ENCODE results near the gene COA3. TPM values are rescaled to one million over a fixed set of nuclear protein-coding genes. Genes with fewer than 3 reads are reported as not detected.

The COA3 gene
- total and polyA plus RNA-seq, 12 donors = 56.1 to 142 (median 75.4) TPM

DNA sequence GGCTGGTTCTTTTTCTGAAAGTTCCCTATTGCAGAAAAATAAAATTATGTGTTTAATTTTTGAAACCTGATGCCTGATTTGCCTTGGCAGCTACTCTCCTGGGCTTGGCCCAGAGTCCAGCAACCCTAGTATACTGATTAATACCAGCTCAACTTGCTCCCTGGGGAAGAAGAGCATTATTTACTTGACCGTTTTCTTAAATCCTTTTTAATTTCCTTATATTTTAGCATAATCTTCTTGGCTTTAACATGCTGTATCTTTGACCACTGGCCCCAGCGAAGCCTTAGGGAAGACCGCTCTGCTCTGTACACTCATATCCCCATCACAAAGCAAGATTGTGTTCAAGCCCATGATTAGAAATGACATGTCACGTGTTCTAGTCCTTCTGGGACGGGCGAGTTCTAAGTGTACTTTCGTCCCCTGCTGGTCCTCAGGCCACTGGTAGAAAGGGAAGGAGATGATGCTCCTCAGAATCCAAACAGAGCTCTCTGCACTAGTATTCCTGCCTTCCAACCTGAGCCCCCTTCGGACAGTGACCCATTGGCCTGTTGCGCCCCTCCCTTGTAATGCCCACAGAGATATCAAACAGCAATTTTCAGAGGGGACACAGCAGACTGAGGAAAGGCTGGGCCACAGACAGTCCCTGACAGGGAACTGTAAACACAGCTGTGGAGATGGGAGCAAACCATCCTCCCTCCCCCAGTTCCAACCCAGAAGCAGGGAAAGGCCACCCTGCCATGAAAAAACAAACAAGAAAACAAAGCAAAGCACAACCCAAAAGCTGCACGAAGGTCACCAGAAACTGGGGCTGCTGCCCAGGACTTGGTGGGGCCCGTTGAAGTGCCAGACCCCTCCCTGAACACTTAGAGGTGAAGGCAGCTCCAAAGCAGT, 49.4 kb downstream of the COA3 start:
- TF ChIP-seq, protein P1, sequence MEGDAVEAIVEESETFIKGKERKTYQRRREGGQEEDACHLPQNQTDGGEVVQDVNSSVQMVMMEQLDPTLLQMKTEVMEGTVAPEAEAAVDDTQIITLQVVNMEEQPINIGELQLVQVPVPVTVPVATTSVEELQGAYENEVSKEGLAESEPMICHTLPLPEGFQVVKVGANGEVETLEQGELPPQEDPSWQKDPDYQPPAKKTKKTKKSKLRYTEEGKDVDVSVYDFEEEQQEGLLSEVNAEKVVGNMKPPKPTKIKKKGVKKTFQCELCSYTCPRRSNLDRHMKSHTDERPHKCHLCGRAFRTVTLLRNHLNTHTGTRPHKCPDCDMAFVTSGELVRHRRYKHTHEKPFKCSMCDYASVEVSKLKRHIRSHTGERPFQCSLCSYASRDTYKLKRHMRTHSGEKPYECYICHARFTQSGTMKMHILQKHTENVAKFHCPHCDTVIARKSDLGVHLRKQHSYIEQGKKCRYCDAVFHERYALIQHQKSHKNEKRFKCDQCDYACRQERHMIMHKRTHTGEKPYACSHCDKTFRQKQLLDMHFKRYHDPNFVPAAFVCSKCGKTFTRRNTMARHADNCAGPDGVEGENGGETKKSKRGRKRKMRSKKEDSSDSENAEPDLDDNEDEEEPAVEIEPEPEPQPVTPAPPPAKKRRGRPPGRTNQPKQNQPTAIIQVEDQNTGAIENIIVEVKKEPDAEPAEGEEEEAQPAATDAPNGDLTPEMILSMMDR (IDR thresholded peaks at IDR 0.05) = no peak
- intact Hi-C loops (cut with DNase I) = no loop called here
- Histone ChIP-seq H3K9me3 (no peaks in the 10 kb centered on the region), H3K36me3 (no peaks in the 10 kb centered on the region), H3K27me3 (peaks cover 0 to 6% (median 0%) of the 10 kb centered on the region in 7 donors), H3K4me3 (no peak overlapping the region), H3K27ac (peak overlapping the region; percentile 9 to 80 (median 57)), H3K4me1 (peaks cover 13 to 54% (median 41%) of the 10 kb centered on the region in 9 donors)
- ATAC-seq (peak in 1 of 8 donors; percentile 27), DNase-seq (no peak)
- 54 to 57% methylated on average over 11 of the region's 11 CpGs for WGBS, 2 donors

DNA sequence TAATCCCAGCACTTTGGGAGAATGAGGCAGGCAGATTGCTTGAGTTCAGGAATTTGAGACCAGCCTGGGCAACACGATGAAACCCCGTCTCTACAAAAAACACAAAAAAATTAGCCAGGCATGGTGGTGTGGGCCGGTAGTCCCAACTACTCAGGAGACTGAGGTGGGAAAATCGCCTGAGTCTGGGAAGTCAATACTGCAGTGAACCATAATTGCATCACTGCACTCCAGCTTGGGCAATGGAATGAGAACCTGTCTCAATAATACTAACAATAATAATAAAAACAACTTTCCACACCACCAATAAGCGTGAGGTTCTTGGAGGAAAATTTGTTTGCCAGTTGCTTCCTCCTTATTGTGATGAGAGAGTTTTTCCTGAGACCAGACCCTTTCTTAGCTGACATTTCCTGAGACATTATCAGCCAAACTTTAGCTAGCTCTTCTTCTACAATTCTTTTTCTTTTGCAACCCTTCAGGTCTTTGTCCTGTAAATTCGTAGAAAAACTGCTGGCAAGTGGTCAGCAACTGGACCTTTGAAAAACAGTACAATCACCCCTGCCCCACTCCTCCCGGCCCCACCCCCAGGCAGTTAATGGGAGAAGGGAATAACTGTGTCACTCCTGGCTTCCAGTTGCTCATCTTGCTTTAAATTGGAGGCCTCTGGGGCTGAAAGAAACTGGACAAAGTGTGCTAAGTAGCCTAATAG, 50.1 kb downstream of the COA3 start:
- H3K4me1 ChIP-seq = peaks cover 13 to 62% (median 49%) of the 10 kb centered on the region in 9 donors
- DNase-seq (peak in 1 of 2 donors; percentile 43), ATAC-seq (peak in 1 of 8 donors; percentile 29)
- no peaks in the 10 kb centered on the region for H3K36me3 ChIP-seq
- TF ChIP-seq, protein P1 (IDR thresholded peaks at IDR 0.05) = no peak
- H3K9me3 ChIP-seq = no peaks in the 10 kb centered on the region
- peaks cover 0 to 6% (median 0%) of the 10 kb centered on the region in 7 donors for H3K27me3 ChIP-seq
- H3K27ac ChIP-seq = peak overlapping the region; percentile 9 to 80 (median 57)
- WGBS, 2 donors = 52 to 62% methylated on average over 7 of the region's 7 CpGs
- intact Hi-C loops (cut with DNase I) = no loop called here
- H3K4me3 ChIP-seq = no peak overlapping the region

Small RNA genes lying within 50 kb of the gene (microRNA-seq; reads per million reads assigned to microRNA genes)
- gene MIR6781 = 0 to 0.51 reads per million in 2 donors

Other genes starting within 250 kb of the COA3 start
- 1 to 10 TPM in 2 of 10 donors, under 1 TPM in 8; 0.50 to 2.3 (median 0.78) TPM for gene HSD17B1, start 245.8 kb downstream of the COA3 start, total RNA-seq
- gene HSD17B1, start 245.8 kb downstream of the COA3 start, polyA plus RNA-seq = 1 to 10 TPM; 2.2 to 2.6 TPM
- gene COASY, start 236.6 kb downstream of the COA3 start, total RNA-seq = 10 to 100 TPM; 29.7 to 56.9 (median 32.9) TPM
- gene COASY, start 236.6 kb downstream of the COA3 start, polyA plus RNA-seq = 10 to 100 TPM; 46.8 to 50.8 TPM
- gene MLX, start 231.6 kb downstream of the COA3 start, total RNA-seq = 10 to 100 TPM; 45.7 to 87.2 (median 56.4) TPM
- 10 to 100 TPM; 55.8 to 61.2 TPM for gene MLX, start 231.6 kb downstream of the COA3 start, polyA plus RNA-seq
- 1 to 10 TPM; 1.1 to 3.1 (median 1.6) TPM for gene PSMC3IP, start 221.0 kb downstream of the COA3 start, total RNA-seq
- 1 to 10 TPM; 2.9 TPM for gene PSMC3IP, start 221.0 kb downstream of the COA3 start, polyA plus RNA-seq
- gene RETREG3, start 189.3 kb downstream of the COA3 start, total RNA-seq = 10 to 100 TPM; 18.5 to 29.9 (median 25.2) TPM
- 10 to 100 TPM in 1 of 2 donors, 1 to 10 TPM in 1; 9.8 to 16.1 TPM for gene RETREG3, start 189.3 kb downstream of the COA3 start, polyA plus RNA-seq
- gene TUBG1, start 189.0 kb downstream of the COA3 start, total RNA-seq = 10 to 100 TPM; 28.2 to 59.8 (median 43.7) TPM
- gene TUBG1, start 189.0 kb downstream of the COA3 start, polyA plus RNA-seq = 100 to 1,000 TPM in 1 of 2 donors, 10 to 100 TPM in 1; 33.9 to 107 TPM
- 10 to 100 TPM; 10.6 to 20.4 (median 14.7) TPM for gene TUBG2, start 139.4 kb downstream of the COA3 start, total RNA-seq
- 10 to 100 TPM in 1 of 2 donors, 1 to 10 TPM in 1; 9.8 to 21.3 TPM for gene TUBG2, start 139.4 kb downstream of the COA3 start, polyA plus RNA-seq
- gene PLEKHH3, start 121.7 kb downstream of the COA3 start, total RNA-seq = 10 to 100 TPM; 12.8 to 34.8 (median 22.0) TPM
- gene PLEKHH3, start 121.7 kb downstream of the COA3 start, polyA plus RNA-seq = 10 to 100 TPM; 23.6 to 42.1 TPM
- gene CCR10, start 116.9 kb downstream of the COA3 start, total RNA-seq = 1 to 10 TPM; 1.0 to 4.8 (median 1.7) TPM
- 1 to 10 TPM; 1.5 to 3.8 TPM for gene CCR10, start 116.9 kb downstream of the COA3 start, polyA plus RNA-seq
- gene CNTNAP1, start 116.2 kb downstream of the COA3 start, total RNA-seq = 10 to 100 TPM in 2 of 10 donors, 1 to 10 TPM in 8; 2.2 to 28.3 (median 3.5) TPM
- 1 to 10 TPM; 2.3 to 9.6 TPM for gene CNTNAP1, start 116.2 kb downstream of the COA3 start, polyA plus RNA-seq
- 10 to 100 TPM; 31.7 to 50.5 (median 46.3) TPM for gene EZH1, start 53.7 kb downstream of the COA3 start, total RNA-seq
- gene EZH1, start 53.7 kb downstream of the COA3 start, polyA plus RNA-seq = 10 to 100 TPM; 16.0 to 33.8 TPM
- gene RAMP2, start 37.5 kb downstream of the COA3 start, total RNA-seq = 10 to 100 TPM; 32.1 to 54.8 (median 38.2) TPM
- 100 to 1,000 TPM in 1 of 2 donors, 10 to 100 TPM in 1; 46.4 to 105 TPM for gene RAMP2, start 37.5 kb downstream of the COA3 start, polyA plus RNA-seq
- gene VPS25, start 25.3 kb downstream of the COA3 start, total RNA-seq = 10 to 100 TPM; 33.3 to 47.4 (median 37.3) TPM
- 10 to 100 TPM; 28.0 to 80.9 TPM for gene VPS25, start 25.3 kb downstream of the COA3 start, polyA plus RNA-seq
- gene WNK4, start 18.1 kb downstream of the COA3 start, total RNA-seq = under 1 TPM in 1 of 10 donors, not detected in 9; 0.14 TPM
- under 1 TPM; 0.03 to 0.07 TPM for gene WNK4, start 18.1 kb downstream of the COA3 start, polyA plus RNA-seq
- under 1 TPM in 3 of 10 donors, not detected in 7; 0.11 to 0.42 (median 0.39) TPM for gene CNTD1, start 157 bp upstream of the COA3 start, total RNA-seq
- gene CNTD1, start 157 bp upstream of the COA3 start, polyA plus RNA-seq = under 1 TPM; 0.20 to 0.29 TPM
- gene BECN1, start 25.6 kb upstream of the COA3 start, total RNA-seq = 10 to 100 TPM; 71.1 to 87.8 (median 78.3) TPM
- gene BECN1, start 25.6 kb upstream of the COA3 start, polyA plus RNA-seq = 10 to 100 TPM; 25.2 to 54.8 TPM
- 10 to 100 TPM; 52.1 to 87.4 (median 70.3) TPM for gene PSME3, start 34.7 kb upstream of the COA3 start, total RNA-seq
- 100 to 1,000 TPM in 1 of 2 donors, 10 to 100 TPM in 1; 26.0 to 103 TPM for gene PSME3, start 34.7 kb upstream of the COA3 start, polyA plus RNA-seq
- gene AOC2, start 45.9 kb upstream of the COA3 start, total RNA-seq = under 1 TPM; 0.14 to 0.72 (median 0.45) TPM
- under 1 TPM; 0.51 to 0.54 TPM for gene AOC2, start 45.9 kb upstream of the COA3 start, polyA plus RNA-seq
- 10 to 100 TPM in 5 of 10 donors, 1 to 10 TPM in 5; 4.7 to 19.0 (median 10.4) TPM for gene AOC3, start 52.5 kb upstream of the COA3 start, total RNA-seq
- gene AOC3, start 52.5 kb upstream of the COA3 start, polyA plus RNA-seq = 10 to 100 TPM; 16.0 to 18.0 TPM
- gene G6PC1, start 102.1 kb upstream of the COA3 start, total RNA-seq = not detected
- not detected for gene G6PC1, start 102.1 kb upstream of the COA3 start, polyA plus RNA-seq
- gene AARSD1, start 165.8 kb upstream of the COA3 start, total RNA-seq = 10 to 100 TPM; 20.0 to 34.7 (median 28.9) TPM
- gene AARSD1, start 165.8 kb upstream of the COA3 start, polyA plus RNA-seq = 100 to 1,000 TPM in 1 of 2 donors, 10 to 100 TPM in 1; 55.8 to 125 TPM
- gene PTGES3L, start 181.4 kb upstream of the COA3 start, total RNA-seq = 10 to 100 TPM; 35.0 to 58.8 (median 40.5) TPM
- gene PTGES3L, start 181.4 kb upstream of the COA3 start, polyA plus RNA-seq = 10 to 100 TPM; 33.9 to 45.3 TPM
- gene RUNDC1, start 181.9 kb upstream of the COA3 start, total RNA-seq = 10 to 100 TPM in 9 of 10 donors, 1 to 10 TPM in 1; 7.5 to 21.0 (median 11.6) TPM
- 10 to 100 TPM in 1 of 2 donors, 1 to 10 TPM in 1; 5.6 to 10.2 TPM for gene RUNDC1, start 181.9 kb upstream of the COA3 start, polyA plus RNA-seq
- 100 to 1,000 TPM; 388 to 841 (median 519) TPM for gene RPL27, start 199.7 kb upstream of the COA3 start, total RNA-seq
- gene RPL27, start 199.7 kb upstream of the COA3 start, polyA plus RNA-seq = 1,000 to 10,000 TPM; 1,760 to 2,790 TPM
- 10 to 100 TPM in 6 of 10 donors, 1 to 10 TPM in 4; 7.0 to 61.6 (median 13.2) TPM for gene IFI35, start 208.1 kb upstream of the COA3 start, total RNA-seq
- gene IFI35, start 208.1 kb upstream of the COA3 start, polyA plus RNA-seq = 10 to 100 TPM; 13.0 to 26.0 TPM
- 10 to 100 TPM; 48.5 to 99.2 (median 70.8) TPM for gene VAT1, start 223.7 kb upstream of the COA3 start, total RNA-seq
- 10 to 100 TPM; 54.6 to 66.5 TPM for gene VAT1, start 223.7 kb upstream of the COA3 start, polyA plus RNA-seq
- gene RND2, start 226.5 kb upstream of the COA3 start, total RNA-seq = 1 to 10 TPM in 1 of 10 donors, under 1 TPM in 9; 0.16 to 2.3 (median 0.51) TPM
- gene RND2, start 226.5 kb upstream of the COA3 start, polyA plus RNA-seq = under 1 TPM; 0.14 to 0.95 TPM

All from heart right ventricle (tissue), 16 donors.